SK-N-SH (cell line): Measurements from ENCODE around the gene GHR.

Experiments used
- EP300 ChIP-seq, 2 experiments: IDR thresholded peaks; 2 replicates each; pipeline versions ENCODE4 v1.4.0 to v1.6.1; 2012; ENCODE audit warnings: borderline replicate concordance in 1 of 2, low read depth in 1 of 2, low read length in 1 of 2
- FOXM1 ChIP-seq: IDR thresholded peaks from 2 replicates; pipeline ENCODE4 v1.4.0; 2012; ENCODE audit warnings: low read depth, mild to moderate bottlenecking
- JUND ChIP-seq: IDR thresholded peaks from 2 replicates; pipeline ENCODE4 v1.4.0; 2012
- MXI1 ChIP-seq: IDR thresholded peaks from 2 replicates; pipeline ENCODE4 v1.6.1; 2012; ENCODE audit warnings: mild to moderate bottlenecking, low read depth, low read length, improper control_type of control experiment
- POLR2AphosphoS5 ChIP-seq: IDR thresholded peaks from 2 replicates; pipeline ENCODE4 v1.6.1; 2012; ENCODE audit warnings: low read depth, low read length
- SIN3A ChIP-seq: IDR thresholded peaks from 2 replicates; pipeline ENCODE4 v1.6.1; 2012; ENCODE audit warnings: low read depth, mild to moderate bottlenecking, low read length, moderate library complexity, borderline replicate concordance
- SMC3 ChIP-seq: IDR thresholded peaks from 2 replicates; pipeline ENCODE4 v1.6.1; 2012; ENCODE audit warnings: low read depth, low read length, improper control_type of control experiment
- TF ChIP-seq, protein P1 (sequence below): fragments of 200-600 bp; sonication (generic); IDR thresholded peaks from 2 replicates; pipeline ENCODE4 v1.6.1; 2017; ENCODE audit warnings: antibody characterized with exemption, mild to moderate bottlenecking, moderate library complexity
- TF ChIP-seq, protein P2 (sequence below): IDR thresholded peaks from 2 replicates; pipeline ENCODE4 v1.4.0; 2012; ENCODE audit warnings: low read depth
- TF ChIP-seq, protein P3 (sequence below): IDR thresholded peaks from 2 replicates; pipeline ENCODE4; 2012

DNA sequence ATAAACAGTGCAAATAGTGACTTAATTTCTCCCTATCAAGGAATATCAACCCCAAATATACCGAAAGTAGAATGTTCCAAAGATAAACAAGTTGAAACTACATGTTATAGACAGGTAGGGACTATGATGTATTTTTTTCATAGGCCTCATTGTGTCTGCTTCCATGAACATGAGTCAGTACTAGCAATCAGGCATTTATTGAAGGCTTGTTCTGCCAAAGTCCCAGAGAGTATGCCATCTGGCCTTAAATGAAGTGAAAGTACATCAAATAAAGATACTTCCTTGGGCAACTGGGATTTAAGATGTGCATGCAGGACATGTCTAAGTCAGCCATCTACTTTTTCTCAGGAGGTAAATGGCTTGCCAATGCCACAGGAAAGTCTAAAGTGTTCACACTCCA, 6.5 kb downstream of the GHR start:
- TF ChIP-seq, protein P1, sequence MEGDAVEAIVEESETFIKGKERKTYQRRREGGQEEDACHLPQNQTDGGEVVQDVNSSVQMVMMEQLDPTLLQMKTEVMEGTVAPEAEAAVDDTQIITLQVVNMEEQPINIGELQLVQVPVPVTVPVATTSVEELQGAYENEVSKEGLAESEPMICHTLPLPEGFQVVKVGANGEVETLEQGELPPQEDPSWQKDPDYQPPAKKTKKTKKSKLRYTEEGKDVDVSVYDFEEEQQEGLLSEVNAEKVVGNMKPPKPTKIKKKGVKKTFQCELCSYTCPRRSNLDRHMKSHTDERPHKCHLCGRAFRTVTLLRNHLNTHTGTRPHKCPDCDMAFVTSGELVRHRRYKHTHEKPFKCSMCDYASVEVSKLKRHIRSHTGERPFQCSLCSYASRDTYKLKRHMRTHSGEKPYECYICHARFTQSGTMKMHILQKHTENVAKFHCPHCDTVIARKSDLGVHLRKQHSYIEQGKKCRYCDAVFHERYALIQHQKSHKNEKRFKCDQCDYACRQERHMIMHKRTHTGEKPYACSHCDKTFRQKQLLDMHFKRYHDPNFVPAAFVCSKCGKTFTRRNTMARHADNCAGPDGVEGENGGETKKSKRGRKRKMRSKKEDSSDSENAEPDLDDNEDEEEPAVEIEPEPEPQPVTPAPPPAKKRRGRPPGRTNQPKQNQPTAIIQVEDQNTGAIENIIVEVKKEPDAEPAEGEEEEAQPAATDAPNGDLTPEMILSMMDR, result no peak
- TF ChIP-seq SIN3A (no peak), JUND (no peak), EP300 (IDR thresholded peaks at IDR 0.05; ENCODE audit: borderline replicate concordance in 1 of 2, low read depth in 1 of 2, low read length in 1 of 2) (no peak), SMC3 (no peak), POLR2AphosphoS5 (no peak), MXI1 (no peak), FOXM1 (no peak)
- TF ChIP-seq, protein P2, sequence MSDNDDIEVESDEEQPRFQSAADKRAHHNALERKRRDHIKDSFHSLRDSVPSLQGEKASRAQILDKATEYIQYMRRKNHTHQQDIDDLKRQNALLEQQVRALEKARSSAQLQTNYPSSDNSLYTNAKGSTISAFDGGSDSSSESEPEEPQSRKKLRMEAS, result no peak
- TF ChIP-seq, protein P3, sequence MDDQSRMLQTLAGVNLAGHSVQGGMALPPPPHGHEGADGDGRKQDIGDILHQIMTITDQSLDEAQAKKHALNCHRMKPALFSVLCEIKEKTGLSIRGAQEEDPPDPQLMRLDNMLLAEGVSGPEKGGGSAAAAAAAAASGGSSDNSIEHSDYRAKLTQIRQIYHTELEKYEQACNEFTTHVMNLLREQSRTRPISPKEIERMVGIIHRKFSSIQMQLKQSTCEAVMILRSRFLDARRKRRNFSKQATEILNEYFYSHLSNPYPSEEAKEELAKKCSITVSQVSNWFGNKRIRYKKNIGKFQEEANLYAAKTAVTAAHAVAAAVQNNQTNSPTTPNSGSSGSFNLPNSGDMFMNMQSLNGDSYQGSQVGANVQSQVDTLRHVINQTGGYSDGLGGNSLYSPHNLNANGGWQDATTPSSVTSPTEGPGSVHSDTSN, result no peak
